Natural killer cell (primary cell): ENCODE results near the gene PEPD. TPM values are rescaled to one million over a fixed set of nuclear protein-coding genes. Genes with fewer than 3 reads are reported as not detected.

Source experiments
- ATAC-seq, 3 donors: fragments of 150-1000 bp in 2 of 3; fragments of 200-7000 bp in 1 of 3; cut with Tn5 transposase; 1 replicate in 1 of 3; 2 replicates in 2 of 3; pipeline ENCODE4 v1.10.0; 2021; ENCODE audit warnings: mild to moderate bottlenecking in 2 of 3, moderate library complexity in 2 of 3
- DNase-seq, 2 donors: peaks; one replicate each; pipeline versions ENCODE4 v3.0.0 to v3.0.0-alpha.2; 2013 to 2021; ENCODE audit warnings: mixed read lengths in 1 of 2
- H3K27ac ChIP-seq: one replicate; pipeline ENCODE4 v1.5.1; 2013; ENCODE audit warnings: mild to moderate bottlenecking, low read length
- H3K27me3 ChIP-seq: one replicate; pipeline ENCODE4 v1.6.1; 2013; ENCODE audit warnings: low read length; ENCODE audit not compliant: control insufficient read depth, insufficient read depth
- H3K36me3 ChIP-seq: one replicate; pipeline ENCODE4 v1.6.1; 2013; ENCODE audit warnings: low read length; ENCODE audit not compliant: control insufficient read depth, insufficient read depth
- H3K4me1 ChIP-seq: one replicate; pipeline ENCODE4 v1.6.1; 2013; ENCODE audit warnings: low read length; ENCODE audit not compliant: control insufficient read depth, insufficient read depth
- H3K4me3 ChIP-seq: one replicate; pipeline ENCODE4 v1.5.1; 2013; ENCODE audit warnings: low read length
- H3K9me3 ChIP-seq: one replicate; pipeline ENCODE4 v1.6.1; 2013; ENCODE audit warnings: low read length; ENCODE audit not compliant: control insufficient read depth, insufficient read depth
- H3K27ac Mint-ChIP-seq, 2 donors: one replicate each; pipeline ENCODE4 v1.8.0; 2022; ENCODE audit warnings: mild to moderate bottlenecking in 2 of 2, mixed read lengths in 2 of 2, moderate library complexity in 1 of 2
- H3K27me3 Mint-ChIP-seq, 2 donors: one replicate each; pipeline ENCODE4 v1.8.0; 2022; ENCODE audit warnings: low read depth in 2 of 2, mixed read lengths in 2 of 2
- H3K36me3 Mint-ChIP-seq: one replicate; pipeline ENCODE4 v1.8.0; 2022; ENCODE audit warnings: mixed read lengths
- H3K4me1 Mint-ChIP-seq, 2 donors: one replicate each; pipeline ENCODE4 v1.8.0; 2022; ENCODE audit warnings: mixed read lengths in 2 of 2
- H3K4me3 Mint-ChIP-seq: one replicate; pipeline ENCODE4 v1.8.0; 2022; ENCODE audit warnings: mild to moderate bottlenecking, moderate library complexity, mixed read lengths
- H3K9me3 Mint-ChIP-seq, 2 donors: one replicate each; pipeline ENCODE4 v1.8.0; 2022; ENCODE audit warnings: mixed read lengths in 2 of 2
- WGBS: methylation state at CpG from one replicate; pipeline ENCODE4 v1.1.7; 2013; ENCODE audit warnings: missing lambda C conversion rate; ENCODE audit not compliant: insufficient coverage; 5-methylcytosine and 5-hydroxymethylcytosine counted together
- intact Hi-C: fragments of 100-400 bp; cut with micrococcal nuclease; formaldehyde crosslinking; loops from one replicate; pipeline ENCODE4 v1.14.2; 2022
- total RNA-seq, 4 donors: library from RNA; stranded (reverse); fragments of 120-200 nt in 1 of 4; gene quantifications; one replicate each; pipeline versions ENCODE4 v1.2.3 to v1.2.4, GENCODE V29; 2013 to 2022
- TF ChIP-seq, protein P1 (sequence below): fragments of 200-600 bp; IDR thresholded peaks from one replicate; pipeline ENCODE4 v1.8.0; 2022; ENCODE audit warnings: antibody characterized with exemption

PEPD gene
- total RNA-seq, 3 donors from 2014 or later (not counting 1 experiment from before 2014, with no cell fraction given) = 33.9 to 42.2 (median 40.9) TPM

DNA sequence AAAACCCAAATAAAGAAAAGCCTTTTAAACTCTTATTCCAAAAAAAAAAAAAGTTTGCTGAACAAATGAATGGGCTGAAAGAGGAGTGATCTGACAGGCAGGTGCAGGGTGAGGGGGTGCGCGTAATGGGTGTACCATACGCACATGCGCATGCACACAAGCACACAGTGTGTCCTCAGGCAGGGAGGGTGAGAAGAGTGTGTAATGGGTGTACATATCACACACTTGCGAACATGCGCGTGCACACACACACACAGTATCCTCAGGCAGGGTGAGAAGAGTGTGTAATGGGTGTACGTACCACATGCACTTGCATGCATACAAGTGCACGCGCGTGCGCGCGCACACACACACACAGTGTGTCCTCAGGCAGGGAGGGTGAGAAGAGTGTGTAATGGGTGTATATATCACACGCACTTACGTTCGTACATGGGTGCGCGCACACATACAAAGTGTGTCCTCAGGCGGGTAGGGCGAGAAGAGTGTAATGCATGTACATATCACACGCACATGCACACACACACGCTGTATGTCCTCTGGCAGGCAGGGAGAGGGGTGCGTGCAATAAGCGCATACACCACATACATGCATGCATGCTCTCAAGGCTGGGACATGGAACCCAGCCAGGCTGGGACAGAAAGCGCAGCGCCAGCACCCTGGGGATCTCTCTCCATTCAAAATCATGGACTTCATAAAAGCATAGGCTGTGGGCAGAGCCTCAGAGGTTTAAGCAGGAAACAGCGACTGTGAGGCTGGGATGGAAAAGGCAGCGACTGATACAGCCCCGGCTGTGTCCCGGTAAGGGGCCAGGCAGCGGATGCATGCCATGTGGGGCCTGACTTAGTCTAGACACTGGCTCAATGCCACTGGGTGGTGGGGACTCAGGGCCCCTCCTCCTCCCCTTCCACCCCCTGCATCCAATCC lies 77.7 kb downstream of the PEPD start:
- H3K9me3 ChIP-seq = no peaks in the 10 kb centered on the region
- H3K36me3 ChIP-seq = no peaks in the 10 kb centered on the region
- DNase-seq (no peak), ATAC-seq (no peak)
- peaks cover 25% of the 10 kb centered on the region for H3K4me1 ChIP-seq
- H3K9me3 Mint-ChIP-seq = no peaks in the 10 kb centered on the region
- H3K4me1 Mint-ChIP-seq = peaks cover 14 to 18% of the 10 kb centered on the region in 2 donors
- no peaks in the 10 kb centered on the region for H3K27me3 ChIP-seq
- TF ChIP-seq, protein P1, sequence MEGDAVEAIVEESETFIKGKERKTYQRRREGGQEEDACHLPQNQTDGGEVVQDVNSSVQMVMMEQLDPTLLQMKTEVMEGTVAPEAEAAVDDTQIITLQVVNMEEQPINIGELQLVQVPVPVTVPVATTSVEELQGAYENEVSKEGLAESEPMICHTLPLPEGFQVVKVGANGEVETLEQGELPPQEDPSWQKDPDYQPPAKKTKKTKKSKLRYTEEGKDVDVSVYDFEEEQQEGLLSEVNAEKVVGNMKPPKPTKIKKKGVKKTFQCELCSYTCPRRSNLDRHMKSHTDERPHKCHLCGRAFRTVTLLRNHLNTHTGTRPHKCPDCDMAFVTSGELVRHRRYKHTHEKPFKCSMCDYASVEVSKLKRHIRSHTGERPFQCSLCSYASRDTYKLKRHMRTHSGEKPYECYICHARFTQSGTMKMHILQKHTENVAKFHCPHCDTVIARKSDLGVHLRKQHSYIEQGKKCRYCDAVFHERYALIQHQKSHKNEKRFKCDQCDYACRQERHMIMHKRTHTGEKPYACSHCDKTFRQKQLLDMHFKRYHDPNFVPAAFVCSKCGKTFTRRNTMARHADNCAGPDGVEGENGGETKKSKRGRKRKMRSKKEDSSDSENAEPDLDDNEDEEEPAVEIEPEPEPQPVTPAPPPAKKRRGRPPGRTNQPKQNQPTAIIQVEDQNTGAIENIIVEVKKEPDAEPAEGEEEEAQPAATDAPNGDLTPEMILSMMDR = no peak
- H3K4me3 ChIP-seq = no peak overlapping the region
- WGBS = 95% methylated on average over 27 of the region's 32 CpGs
- no peaks in the 10 kb centered on the region for H3K36me3 Mint-ChIP-seq
- no peaks in the 10 kb centered on the region for H3K27me3 Mint-ChIP-seq
- intact Hi-C loops = no loop called here
- H3K27ac Mint-ChIP-seq = no peak overlapping the region
- H3K4me3 Mint-ChIP-seq = no peak overlapping the region
- no peak overlapping the region for H3K27ac ChIP-seq

DNA sequence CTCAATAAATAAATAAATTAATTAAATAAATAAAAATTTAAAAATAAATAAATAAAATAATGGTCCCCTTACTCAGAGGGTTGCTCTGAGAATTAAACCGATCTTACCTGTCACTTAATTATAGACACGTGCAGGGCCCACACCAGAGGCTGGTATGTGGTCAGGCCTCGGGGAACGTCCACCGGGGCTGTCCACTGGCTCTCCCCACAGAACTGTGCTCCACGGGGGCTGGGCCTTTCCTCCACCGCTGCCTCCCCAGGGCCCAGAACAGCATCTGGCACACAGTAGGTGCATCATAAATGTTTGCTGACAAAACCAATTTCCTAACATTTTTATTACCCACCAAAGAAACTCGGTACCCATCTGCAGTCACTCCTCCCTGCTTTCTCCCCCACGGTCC lies 78.9 kb downstream of the PEPD start:
- H3K27me3 ChIP-seq = no peaks in the 10 kb centered on the region
- WGBS = 92% methylated on average over 9 of the region's 9 CpGs
- Mint-ChIP-seq H3K27me3 (no peaks in the 10 kb centered on the region), H3K9me3 (no peaks in the 10 kb centered on the region), H3K27ac (no peak overlapping the region), H3K4me3 (no peak overlapping the region), H3K4me1 (peaks cover 14 to 18% of the 10 kb centered on the region in 2 donors), H3K36me3 (no peaks in the 10 kb centered on the region)
- intact Hi-C loops = no loop called here
- H3K27ac ChIP-seq = no peak overlapping the region
- peaks cover 24% of the 10 kb centered on the region for H3K4me1 ChIP-seq
- DNase-seq (no peak), ATAC-seq (no peak)
- TF ChIP-seq, protein P1 = no peak
- no peaks in the 10 kb centered on the region for H3K9me3 ChIP-seq
- no peaks in the 10 kb centered on the region for H3K36me3 ChIP-seq
- H3K4me3 ChIP-seq = no peak overlapping the region

DNA sequence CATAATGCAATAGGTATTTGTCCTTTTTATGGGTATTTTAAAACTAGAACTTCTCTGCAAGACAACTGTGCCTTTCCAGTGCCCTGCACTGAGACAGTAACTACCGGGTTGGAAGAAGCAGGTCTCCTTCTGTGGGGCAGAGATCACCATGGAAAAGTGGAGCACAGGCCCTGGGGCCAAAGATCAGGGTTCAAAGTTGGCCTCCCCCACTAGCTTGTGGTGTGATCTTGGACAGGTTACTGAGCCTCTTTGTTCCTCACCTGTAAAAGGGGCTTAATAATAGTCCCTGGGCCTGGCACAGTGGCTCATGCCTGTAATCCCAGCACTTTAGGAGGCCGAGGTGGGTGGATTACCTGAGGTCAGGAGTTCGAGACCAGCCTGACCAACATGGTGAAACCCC lies 79.8 kb downstream of the PEPD start:
- H3K27me3 ChIP-seq = no peaks in the 10 kb centered on the region
- peaks cover 15% of the 10 kb centered on the region for H3K4me1 ChIP-seq
- Mint-ChIP-seq H3K27me3 (no peaks in the 10 kb centered on the region), H3K4me1 (peaks cover 14 to 18% of the 10 kb centered on the region in 2 donors), H3K27ac (peak overlapping the region in 1 of 2 donors; percentile 69), H3K9me3 (no peaks in the 10 kb centered on the region), H3K4me3 (no peak overlapping the region), H3K36me3 (no peaks in the 10 kb centered on the region)
- H3K9me3 ChIP-seq = no peaks in the 10 kb centered on the region
- WGBS = 85% methylated on average over 2 of the region's 3 CpGs
- ATAC-seq (no peak), DNase-seq (no peak)
- H3K36me3 ChIP-seq = no peaks in the 10 kb centered on the region
- H3K4me3 ChIP-seq = no peak overlapping the region
- no peak overlapping the region for H3K27ac ChIP-seq
- intact Hi-C loops = no loop called here
- TF ChIP-seq, protein P1 = no peak
